Measurements from ENCODE around the gene BICRAL.

BICRAL gene

DNA sequence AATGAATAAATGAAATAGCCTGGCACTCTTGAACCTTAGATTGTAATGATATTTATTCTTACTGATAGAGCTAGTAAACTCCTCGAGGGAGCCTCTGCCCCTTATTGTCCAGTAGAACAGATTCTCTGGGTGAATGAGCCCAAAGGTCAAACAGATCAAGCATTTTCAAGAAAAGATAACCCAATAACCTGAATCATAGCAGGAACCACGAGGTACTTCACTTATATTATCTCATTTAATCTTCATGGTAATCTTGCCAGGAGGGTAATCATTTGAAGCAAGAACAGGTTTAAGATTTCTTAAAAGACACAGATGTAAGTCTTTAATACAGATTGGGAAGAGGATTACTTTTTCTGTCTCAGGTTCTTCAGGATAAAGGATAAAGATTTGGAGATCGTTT lies 18.9 kb upstream of the BICRAL start:
- in situ Hi-C loops (cut with MboI; ENCODE audit: low sequenced_read_pairs, unreplicated experiment), result no loop called here
- no peak for DNase-seq (ENCODE audit: low spot score)
- TF ChIP-seq, protein P1, sequence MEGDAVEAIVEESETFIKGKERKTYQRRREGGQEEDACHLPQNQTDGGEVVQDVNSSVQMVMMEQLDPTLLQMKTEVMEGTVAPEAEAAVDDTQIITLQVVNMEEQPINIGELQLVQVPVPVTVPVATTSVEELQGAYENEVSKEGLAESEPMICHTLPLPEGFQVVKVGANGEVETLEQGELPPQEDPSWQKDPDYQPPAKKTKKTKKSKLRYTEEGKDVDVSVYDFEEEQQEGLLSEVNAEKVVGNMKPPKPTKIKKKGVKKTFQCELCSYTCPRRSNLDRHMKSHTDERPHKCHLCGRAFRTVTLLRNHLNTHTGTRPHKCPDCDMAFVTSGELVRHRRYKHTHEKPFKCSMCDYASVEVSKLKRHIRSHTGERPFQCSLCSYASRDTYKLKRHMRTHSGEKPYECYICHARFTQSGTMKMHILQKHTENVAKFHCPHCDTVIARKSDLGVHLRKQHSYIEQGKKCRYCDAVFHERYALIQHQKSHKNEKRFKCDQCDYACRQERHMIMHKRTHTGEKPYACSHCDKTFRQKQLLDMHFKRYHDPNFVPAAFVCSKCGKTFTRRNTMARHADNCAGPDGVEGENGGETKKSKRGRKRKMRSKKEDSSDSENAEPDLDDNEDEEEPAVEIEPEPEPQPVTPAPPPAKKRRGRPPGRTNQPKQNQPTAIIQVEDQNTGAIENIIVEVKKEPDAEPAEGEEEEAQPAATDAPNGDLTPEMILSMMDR (IDR thresholded peaks at IDR 0.05; ENCODE audit: borderline replicate concordance, control extremely low read depth, extremely low read depth, insufficient read depth, missing control alignments), result no peak

GRCh38 chr6:42764911-42765648 lies 16.8 kb upstream of the BICRAL start:
- TF ChIP-seq, protein P1 (IDR thresholded peaks at IDR 0.05; ENCODE audit: borderline replicate concordance, control extremely low read depth, extremely low read depth, insufficient read depth, missing control alignments), result no peak
- no peak for DNase-seq (ENCODE audit: low spot score)
- in situ Hi-C loops (cut with MboI; ENCODE audit: low sequenced_read_pairs, unreplicated experiment), result no loop called here

- in situ Hi-C loops (cut with MboI; ENCODE audit: low sequenced_read_pairs, unreplicated experiment), result no loop called here
- TF ChIP-seq, protein P1 (IDR thresholded peaks at IDR 0.05; ENCODE audit: borderline replicate concordance, control extremely low read depth, extremely low read depth, insufficient read depth, missing control alignments), result no peak
- DNase-seq (ENCODE audit: low spot score), result no peak
Measured at GRCh38 chr6:42766163-42766670, 15.6 kb upstream of the BICRAL start.

GRCh38 chr6:42769051-42769450 lies 12.8 kb upstream of the BICRAL start:
- DNase-seq (ENCODE audit: low spot score), result no peak
- in situ Hi-C loops (cut with MboI; ENCODE audit: low sequenced_read_pairs, unreplicated experiment), result no loop called here
- TF ChIP-seq, protein P1 (IDR thresholded peaks at IDR 0.05; ENCODE audit: borderline replicate concordance, control extremely low read depth, extremely low read depth, insufficient read depth, missing control alignments), result no peak

GRCh38 chr6:42769836-42770235 lies 12.0 kb upstream of the BICRAL start:
- in situ Hi-C loops (cut with MboI; ENCODE audit: low sequenced_read_pairs, unreplicated experiment), result no loop called here
- DNase-seq (ENCODE audit: low spot score), result no peak
- TF ChIP-seq, protein P1 (IDR thresholded peaks at IDR 0.05; ENCODE audit: borderline replicate concordance, control extremely low read depth, extremely low read depth, insufficient read depth, missing control alignments), result no peak

DNA sequence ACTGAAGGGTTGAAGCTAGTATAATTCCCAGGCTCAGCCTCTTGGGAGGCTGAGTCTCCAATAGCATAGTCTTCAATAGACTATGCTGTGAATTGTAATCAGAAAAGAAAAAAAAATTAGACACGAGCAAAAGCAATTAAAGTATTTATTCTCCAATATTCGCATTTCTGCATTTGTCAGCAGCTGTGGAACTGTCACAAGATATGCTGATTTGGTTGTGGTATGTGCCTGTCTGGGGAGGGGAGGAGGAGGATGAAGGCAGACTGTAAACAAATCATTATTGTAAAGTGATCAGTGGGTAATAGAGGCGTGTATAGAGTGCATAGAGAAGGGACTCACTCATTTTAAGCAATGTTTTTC lies 10.1 kb upstream of the BICRAL start:
- in situ Hi-C loops (cut with MboI; ENCODE audit: low sequenced_read_pairs, unreplicated experiment), result no loop called here

More for the DNA sequence above, 10.1 kb upstream of the BICRAL start:
- no peak for DNase-seq (ENCODE audit: low spot score)
- TF ChIP-seq, protein P1 (IDR thresholded peaks at IDR 0.05; ENCODE audit: borderline replicate concordance, control extremely low read depth, extremely low read depth, insufficient read depth, missing control alignments), result no peak
